HG03558 (cell line): ENCODE measurements around the gene ITFG1.
A peak's percentile ranks its signal among the peaks of the same experiment; 100 is the strongest.
"Not testable (repeated sequence)": the region's sequence is repeated elsewhere in the genome, so short reads cannot be mapped to it uniquely, and the experiment has no call there.

Source experiments
- ATAC-seq: cut with Tn5 transposase; IDR thresholded peaks from one replicate; pipeline ENCODE4 v1.9.1; 2021; ENCODE audit warnings: moderate number of reproducible peaks; ENCODE audit not compliant: unreplicated experiment; ENCODE audit errors: extremely low read depth

Gene ITFG1

DNA sequence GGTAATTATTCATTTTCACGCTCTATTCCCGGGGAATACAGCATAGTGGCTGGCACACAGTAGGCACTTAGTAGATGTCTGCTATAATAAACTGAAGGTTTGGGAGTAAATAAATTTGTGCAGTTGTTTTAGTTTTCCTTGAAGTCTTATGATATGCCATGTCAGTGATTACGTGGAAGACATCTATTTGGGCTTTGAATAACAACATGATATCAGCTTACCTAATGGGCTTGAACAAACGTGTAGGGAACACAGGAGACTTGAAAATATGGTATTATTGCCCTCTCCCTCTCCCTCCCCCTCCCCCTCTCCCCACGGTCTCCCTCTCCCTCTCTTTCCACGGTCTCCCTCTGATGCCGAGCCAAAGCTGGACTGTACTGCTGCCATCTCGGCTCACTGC, 280.8 kb downstream of the ITFG1 start:
- ATAC-seq = no peak

- ATAC-seq = no peak
Observed at GRCh38 chr16:47175152-47175551, 285.7 kb downstream of the ITFG1 start.

DNA sequence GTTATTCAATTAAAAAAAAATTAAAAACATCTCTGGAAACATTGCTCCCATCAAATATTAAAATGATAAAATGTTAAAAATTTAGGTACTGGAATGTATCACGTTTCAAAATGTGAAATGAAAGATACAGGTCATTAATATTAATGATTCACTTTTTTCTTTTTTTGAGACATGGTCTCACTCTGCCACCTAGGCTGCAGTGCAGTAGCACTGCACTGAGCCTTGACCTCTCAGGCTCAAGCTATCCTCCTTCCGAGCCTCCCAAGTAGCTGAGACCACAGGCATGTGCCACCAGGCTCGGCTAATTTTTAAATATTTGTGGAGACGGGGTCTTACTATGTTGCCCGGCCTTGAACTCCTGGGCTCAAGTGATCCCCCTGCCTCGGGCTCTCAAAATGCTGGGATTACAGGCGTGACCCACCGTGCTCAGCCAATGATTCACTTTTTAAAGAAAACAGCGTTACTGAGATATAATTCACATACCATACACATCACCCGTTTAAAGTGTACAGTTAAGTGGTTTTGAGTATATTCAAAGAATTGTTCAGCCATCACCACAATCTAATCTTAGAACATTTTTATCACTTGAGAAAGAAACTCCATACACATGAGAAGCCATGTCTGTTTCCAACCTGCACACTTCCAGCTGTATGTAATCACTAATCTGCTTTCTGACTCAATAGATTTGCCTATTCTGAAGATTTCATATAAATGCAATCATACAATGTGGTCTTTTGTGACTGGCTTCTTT, 298.0 kb downstream of the ITFG1 start:
- ATAC-seq = no peak

DNA sequence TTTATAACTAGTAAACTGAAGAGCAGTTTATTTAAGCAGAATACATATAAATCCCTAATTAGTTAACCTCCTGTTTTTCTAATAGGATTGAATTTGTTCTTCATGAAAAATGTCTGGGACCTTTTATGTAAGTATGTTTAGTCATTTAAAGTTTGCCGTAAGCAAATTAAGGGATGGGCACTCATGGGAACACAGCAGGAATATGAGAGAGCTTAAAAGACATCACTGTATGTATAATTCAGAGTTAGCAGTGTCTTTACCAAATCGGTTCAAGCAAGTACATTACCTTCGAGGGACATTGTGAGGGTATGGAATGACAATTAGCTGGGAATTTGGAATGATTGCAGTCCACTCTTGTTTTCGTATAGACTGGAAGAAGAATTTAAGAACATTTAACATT, 299.4 kb downstream of the ITFG1 start:
- no peak for ATAC-seq

GRCh38 chr16:47160422-47160821, 300.4 kb downstream of the ITFG1 start:
- ATAC-seq = no peak

DNA sequence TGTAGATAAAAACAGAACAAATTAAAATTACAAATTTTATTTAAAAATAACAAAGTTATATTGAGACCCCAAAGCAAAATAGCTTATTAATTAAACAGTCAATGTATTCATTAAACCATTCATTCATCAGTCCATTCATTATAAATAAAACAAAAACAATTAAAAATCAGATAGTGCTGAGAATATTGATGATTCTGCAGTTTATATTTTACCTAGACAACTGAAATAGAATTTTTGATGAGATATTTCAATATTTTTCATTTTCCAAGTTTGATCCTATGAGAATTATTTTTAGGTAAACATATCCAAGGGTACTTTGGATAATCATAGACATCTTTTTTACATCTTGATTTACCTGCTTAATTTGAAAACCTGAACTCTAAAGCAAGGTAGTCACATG, 301.9 kb downstream of the ITFG1 start:
- no peak for ATAC-seq

GRCh38 chr16:47156680-47157215, 304.1 kb downstream of the ITFG1 start:
- no peak for ATAC-seq

DNA sequence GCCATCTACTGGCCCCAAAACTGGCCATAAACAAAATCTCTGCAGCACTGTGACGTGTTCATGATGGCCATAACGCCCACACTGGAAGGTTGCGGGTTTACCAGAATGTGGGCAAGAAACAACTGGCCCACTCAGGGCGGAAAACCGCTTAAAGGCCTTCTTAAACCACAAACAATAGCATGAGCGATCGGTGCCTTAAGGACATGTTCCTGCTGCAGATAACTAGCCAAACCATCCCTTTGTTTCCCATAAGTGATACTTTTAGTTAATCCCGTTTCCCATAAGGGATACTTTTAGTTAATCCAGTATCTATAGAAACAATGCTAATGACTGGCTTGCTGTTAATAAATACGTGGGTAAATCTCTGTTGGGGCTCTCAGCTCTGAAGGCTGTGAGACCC, 308.4 kb downstream of the ITFG1 start:
- ATAC-seq = not testable (repeated sequence)

- ATAC-seq = no peak
Observed at GRCh38 chr16:47150067-47150466, 310.8 kb downstream of the ITFG1 start.

- no peak for ATAC-seq
Observed at GRCh38 chr16:47144559-47144877, 316.3 kb downstream of the ITFG1 start.

GRCh38 chr16:47143677-47144558, 316.9 kb downstream of the ITFG1 start, which contains the start of gene NETO2:
Gene NETO2 (minus strand): TSS chr16:47143945. CDS start chr16:47143612, 333 bp downstream.
- peak; percentile 25 for ATAC-seq

GRCh38 chr16:47142821-47143676, 317.8 kb downstream of the ITFG1 start:
- peak; percentile 32 for ATAC-seq

DNA sequence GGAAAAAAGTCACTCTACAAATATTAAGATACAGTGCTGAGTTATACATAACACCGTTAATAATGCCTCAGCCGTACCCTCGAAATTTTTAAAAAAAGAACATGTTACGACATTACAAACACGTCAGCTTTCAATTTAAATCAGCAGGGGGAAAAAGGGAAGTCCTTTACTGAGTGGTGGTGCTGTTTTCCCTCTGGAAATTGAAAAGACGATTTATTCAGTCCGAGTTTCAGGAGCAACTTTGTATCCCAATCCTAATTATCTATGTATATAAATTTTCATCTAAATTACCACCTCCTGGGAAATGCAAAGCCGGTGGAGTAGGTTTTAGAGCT, 318.4 kb downstream of the ITFG1 start:
- ATAC-seq = no peak

- ATAC-seq = peak; percentile 39
Observed at GRCh38 chr16:47141773-47142485, 318.9 kb downstream of the ITFG1 start.

GRCh38 chr16:47140686-47141085, 320.2 kb downstream of the ITFG1 start:
- no peak for ATAC-seq

- ATAC-seq = no peak
Observed at GRCh38 chr16:47139561-47140185, 321.2 kb downstream of the ITFG1 start.

DNA sequence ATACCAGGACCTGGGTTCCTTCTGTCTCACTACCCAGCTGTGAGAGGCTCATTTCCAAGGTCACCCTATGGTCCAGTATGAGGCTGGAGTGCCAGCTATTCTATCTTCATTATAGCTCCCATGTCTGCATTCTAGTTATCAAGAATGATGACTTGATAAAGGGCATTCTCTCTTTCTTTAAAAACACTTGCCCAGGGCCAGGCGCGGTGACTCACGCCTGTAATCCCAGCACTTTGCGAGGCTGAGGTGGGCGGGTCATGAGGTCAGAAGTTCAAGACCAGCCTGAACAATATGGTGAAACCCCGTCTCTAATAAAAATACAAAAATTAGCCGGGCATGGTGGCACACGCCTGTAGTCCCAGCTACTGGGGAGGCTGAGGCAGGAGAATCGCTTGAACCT, 322.9 kb downstream of the ITFG1 start:
- ATAC-seq = not testable (repeated sequence)

DNA sequence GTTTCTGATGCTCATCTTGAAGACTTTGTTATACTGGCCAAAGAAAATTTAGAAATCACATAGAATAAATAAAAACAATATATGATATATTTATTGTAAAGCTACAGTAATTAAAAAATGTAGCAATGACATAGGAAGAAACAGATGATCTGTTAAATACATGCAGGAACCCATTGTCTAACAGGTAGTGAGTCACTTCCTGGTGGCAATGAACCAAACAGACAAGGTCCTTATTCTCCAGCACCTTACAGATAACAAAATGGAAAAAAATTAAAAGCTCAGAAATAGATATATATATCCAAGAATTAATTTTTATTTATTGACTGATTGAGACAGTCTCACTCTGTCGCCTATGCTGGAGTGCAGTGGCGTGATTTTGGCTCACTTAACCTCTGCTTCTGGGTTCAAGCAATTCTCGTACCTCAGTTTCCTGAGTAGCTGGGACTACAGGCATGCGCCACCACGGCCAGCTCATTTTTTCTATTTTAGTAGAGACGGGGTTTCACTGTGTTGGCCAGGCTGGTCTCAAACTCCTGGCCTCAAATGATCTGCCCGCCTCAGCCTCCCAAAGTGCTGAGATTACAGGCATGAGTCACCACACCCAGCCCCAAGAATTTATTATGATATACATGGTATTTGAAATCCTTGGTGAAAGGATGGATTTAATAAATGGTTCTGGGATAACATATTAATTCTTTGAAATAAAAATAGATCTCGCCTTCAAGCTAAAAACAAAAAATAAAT, 324.6 kb downstream of the ITFG1 start:
- no peak for ATAC-seq

DNA sequence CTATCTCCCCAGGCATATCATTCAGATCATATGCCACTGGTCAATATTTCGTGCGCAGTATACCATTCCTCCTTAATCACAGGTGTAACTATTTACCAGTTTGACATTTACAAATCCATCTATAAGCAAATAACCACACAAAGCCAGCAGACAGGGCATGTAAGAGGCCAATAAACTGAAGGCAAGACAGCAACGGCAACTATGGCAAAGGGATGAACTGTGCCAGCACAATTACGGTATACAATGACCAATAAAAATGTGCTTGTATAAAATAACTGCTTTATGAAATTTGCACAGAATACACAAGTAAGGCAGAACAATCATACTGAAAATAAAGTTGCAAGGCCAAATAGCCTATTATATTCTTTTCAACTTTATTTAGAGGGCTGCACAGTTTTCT, 326.3 kb downstream of the ITFG1 start:
- no peak for ATAC-seq
